Stimulated activated CD4-positive, alpha-beta T cell treated with anti-CD3 and anti-CD28 coated beads, Interleukin-15, amount 100 ng/mL, for 1 hour (primary cell): Measurements from ENCODE around the gene CTSW.

ENCODE experiments used
- DNase-seq, 2 donors: peaks; one replicate each; pipeline ENCODE4 v3.0.0-alpha.2; 2020; ENCODE audit warnings: low read depth in 1 of 2, low spot score in 1 of 2

CTSW gene

GRCh38 chr11:65854852-65855837 lies 24.5 kb upstream of the CTSW start:
- no peak for DNase-seq

DNA sequence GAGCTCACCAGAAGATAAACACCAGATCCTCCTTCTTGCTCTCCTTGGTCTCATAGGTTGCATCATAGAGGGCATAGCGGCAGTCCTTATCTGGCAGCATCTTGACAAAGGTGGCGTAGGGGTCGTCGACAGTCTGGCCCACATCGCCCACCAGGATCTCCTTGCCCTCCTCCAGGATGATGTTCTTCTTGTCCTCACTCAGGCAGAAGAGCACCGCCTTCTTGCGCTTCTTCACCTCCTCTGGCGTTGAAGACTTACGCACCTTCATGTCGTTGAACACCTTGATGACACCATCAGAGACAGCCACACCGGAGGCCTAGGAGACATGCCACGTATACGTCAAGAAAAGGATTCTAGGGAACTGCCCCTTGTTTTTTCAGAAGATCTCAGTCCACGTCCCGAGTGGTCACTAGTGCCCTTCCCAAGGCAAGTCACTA lies 23.7 kb upstream of the CTSW start:
- DNase-seq: no peak

DNA sequence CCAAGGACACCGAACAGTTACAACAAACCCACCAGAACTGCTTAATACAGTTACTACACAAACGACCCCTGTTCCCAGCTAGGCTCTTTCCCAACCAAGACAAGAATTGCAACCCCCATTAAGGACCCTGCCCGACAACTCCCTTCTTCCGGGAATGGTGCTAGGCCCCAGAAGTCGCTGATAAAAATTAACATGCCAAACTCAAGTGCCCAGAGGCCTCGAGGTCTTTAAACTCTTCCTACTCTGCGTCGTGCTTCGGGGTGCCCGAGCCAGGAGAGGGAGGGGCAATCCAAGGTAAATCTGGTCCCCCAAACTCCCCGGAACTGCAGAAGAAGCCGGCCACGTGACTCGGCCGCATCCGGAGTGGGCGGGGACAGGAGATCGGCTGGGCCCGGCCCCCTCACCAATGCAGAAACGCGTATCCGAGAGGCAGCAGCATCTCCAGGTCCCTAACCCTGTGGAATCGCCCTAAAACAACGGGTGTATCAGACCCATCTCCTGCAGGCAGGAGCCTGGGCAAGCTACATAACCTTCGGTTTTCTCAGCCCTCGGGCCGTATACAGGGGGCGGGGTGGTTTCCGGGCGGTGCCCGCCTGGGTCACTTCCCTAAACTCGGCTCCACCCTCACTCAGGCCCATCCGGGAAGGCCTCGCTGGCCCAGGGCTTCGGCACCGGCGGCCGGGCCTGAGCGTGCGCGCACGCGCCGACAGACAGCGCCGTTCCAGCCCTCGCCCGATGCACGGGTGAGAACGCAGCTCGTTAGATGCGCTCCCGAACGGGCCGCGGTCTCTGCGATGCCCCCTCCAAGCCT lies 22.7 kb upstream of the CTSW start:
- peak; percentile 68 to 75 for DNase-seq

DNA sequence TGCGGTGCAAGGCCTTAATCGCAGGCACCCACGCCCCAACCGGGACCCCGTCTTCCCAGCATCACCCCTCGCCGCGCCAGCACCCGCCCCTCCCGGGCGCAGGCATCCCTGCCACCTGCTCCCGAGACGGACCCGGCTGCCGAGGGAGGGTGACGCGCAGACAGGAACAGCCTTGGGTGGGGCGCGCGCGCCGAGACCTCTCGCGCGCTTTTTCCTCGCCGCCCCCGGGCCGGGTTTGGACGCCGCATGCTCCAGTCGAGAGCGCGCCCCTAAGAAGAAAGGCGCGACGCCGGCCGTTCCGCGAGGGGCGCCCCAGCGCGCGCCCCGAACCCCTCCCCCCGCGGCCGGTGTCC lies 22.2 kb upstream of the CTSW start:
- DNase-seq: peak in 1 of 2 donors; percentile 52

- DNase-seq: peak; percentile 93 to 96
These were observed 21.6 kb upstream of the CTSW start, which contains the start of gene CFL1 for GRCh38 chr11:65857853-65858680. Gene CFL1 (minus strand): TSS chr11:65858180. CDS start chr11:65858099, 81 bp downstream.

DNA sequence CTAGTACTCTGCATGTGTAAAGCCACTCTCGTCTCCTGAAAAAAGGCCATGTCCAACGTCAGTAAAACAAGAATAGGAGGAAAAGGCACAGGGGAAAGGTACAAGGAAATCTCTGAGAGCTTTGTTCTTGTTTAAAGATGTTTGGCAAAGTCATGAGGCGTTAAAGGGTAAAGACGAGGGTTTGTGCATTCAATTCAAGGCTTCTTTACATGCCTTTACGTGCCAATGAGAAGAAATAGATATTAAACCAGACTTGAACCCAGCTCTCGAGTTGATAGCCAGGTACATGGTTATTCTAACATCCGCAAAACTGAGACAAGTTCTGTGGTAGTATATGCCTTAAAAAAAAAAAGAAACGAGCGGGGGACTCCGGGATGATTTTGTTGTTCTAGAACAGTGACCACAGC lies 21.0 kb upstream of the CTSW start:
- DNase-seq: no peak

GRCh38 chr11:65859095-65859811 lies 20.4 kb upstream of the CTSW start:
- DNase-seq: peak; percentile 93 to 94

DNA sequence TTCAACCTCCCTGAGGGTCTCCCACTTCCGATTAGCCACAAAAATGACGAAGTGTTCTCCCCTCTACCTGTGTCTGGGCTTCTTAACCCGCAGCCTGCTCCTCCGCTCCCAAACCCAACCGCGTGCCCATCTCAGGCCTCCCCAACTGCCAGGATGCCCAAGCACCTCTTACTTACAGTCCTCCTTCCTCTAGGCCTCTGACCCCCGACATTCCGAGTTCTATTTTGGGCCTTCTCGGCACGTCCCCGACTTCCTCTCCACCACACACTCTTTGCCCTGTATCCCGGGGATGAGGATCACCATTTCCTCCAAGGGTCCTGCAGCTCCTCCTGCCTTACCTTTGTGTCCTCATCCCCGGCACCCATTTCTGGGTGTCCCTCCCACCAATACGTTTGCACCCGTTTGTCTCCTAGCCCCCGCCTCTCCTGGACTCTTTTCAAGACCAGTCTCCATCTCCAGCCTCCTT lies 19.8 kb upstream of the CTSW start:
- peak in 1 of 2 donors; percentile 26 for DNase-seq

- DNase-seq: peak; percentile 93 to 96
These were observed 19.1 kb upstream of the CTSW start, which contains the start of gene MUS81 for GRCh38 chr11:65860278-65861164. Gene MUS81 (plus strand): TSS chr11:65860433. CDS start chr11:65860754, 321 bp downstream.

DNA sequence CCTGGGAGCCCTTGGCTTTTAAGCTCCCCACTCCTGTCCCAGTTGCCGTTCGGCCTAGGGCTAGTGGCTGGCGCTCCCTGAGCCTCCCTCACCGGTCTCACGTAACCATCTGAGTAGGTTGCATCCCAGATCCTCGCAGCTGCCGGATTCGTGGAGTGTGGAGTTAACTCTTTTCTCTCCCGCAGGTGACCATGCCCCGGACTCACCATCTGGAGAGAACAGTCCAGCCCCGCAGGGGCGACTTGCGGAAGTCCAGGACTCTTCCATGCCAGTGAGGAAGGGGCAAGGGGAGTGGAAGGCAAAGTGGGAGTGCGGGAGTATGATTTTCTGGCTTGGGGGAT lies 18.5 kb upstream of the CTSW start:
- no peak for DNase-seq

DNA sequence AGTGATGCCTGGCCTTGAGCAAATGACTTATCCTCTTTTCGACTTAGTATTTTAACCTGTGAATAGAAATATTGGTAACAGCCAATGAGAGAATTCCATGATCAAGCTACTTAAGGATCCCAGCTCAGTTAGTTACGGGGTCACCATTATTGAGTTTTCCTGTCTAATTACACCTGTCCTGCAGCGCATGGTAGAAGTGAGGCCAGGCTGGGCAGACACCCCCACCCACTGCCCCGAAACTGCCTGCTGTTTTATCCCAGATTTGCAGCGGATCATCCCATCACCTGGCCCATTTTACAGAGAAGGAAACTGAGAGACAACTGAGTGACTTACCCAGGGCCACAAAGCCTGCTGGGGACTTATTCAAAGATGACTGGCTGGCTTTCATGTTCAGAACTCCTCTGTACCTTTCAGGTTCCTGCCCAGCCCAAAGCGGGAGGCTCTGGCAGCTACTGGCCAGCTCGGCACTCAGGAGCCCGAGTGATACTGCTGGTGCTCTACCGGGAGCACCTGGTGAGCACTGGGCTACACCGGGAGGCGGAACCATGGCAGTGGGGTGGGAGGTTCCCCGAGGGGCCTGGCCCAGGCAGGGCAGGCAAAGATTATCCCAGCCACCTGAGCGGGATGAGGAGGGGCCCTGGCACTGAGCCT lies 18.0 kb upstream of the CTSW start:
- DNase-seq: no peak

DNA sequence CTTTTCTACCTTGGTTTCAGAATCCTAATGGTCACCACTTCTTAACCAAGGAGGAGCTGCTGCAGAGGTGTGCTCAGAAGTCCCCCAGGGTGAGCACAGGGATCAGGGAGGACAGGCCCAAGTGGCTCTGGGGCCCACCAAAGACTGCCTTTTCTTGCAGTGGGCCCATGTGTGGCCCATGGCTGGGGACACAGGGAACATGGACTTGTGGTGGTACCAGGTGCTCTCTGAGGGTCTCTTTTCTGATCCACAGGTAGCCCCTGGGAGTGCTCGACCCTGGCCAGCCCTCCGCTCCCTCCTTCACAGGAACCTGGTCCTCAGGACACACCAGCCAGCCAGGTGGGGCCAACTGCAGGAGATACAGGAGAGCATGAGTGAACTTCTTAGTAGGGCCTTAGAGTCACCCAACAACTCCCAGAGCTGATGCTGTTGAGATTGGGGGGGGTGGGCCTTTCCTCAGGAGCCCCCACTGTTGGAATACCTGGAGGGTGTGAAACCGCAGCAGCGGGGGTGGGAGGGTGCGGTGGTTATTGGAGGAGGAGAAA lies 17.4 kb upstream of the CTSW start:
- no peak for DNase-seq

DNA sequence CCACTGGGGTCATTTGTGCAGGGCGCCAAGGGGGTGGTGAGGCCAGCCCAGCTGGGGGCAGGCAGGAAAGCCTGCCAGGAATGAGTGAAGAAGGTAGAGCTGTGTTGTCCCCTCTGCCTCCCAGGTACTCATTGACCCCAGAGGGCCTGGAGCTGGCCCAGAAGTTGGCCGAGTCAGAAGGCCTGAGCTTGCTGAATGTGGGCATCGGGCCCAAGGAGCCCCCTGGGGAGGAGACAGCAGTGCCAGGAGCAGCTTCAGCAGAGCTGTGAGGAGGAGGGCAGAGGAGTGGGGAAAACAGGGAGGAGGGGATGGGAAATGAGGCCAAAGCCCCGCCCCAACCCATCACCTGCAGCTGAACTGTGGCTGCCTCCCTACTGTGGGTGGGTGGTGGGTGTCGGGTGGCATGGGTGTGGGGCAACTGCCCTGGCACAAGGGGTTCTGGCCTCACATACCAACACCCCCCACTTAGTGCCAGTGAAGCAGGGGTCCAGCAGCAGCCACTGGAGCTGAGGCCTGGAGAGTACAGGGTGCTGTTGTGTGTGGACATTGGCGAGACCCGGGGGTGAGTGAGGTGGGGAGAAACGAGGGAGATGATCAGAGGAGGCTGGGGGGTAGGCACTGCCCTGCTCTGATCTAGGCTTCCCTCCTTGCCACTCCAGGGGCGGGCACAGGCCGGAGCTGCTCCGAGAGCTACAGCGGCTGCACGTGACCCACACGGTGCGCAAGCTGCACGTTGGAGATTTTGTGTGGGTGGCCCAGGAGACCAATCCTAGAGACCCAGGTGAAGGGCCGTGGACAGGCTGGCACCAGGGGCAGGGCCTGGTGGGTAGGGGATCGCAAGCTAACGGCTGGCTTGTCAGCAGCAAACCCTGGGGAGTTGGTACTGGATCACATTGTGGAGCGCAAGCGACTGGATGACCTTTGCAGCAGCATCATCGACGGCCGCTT lies 16.4 kb upstream of the CTSW start:
- no peak for DNase-seq

DNA sequence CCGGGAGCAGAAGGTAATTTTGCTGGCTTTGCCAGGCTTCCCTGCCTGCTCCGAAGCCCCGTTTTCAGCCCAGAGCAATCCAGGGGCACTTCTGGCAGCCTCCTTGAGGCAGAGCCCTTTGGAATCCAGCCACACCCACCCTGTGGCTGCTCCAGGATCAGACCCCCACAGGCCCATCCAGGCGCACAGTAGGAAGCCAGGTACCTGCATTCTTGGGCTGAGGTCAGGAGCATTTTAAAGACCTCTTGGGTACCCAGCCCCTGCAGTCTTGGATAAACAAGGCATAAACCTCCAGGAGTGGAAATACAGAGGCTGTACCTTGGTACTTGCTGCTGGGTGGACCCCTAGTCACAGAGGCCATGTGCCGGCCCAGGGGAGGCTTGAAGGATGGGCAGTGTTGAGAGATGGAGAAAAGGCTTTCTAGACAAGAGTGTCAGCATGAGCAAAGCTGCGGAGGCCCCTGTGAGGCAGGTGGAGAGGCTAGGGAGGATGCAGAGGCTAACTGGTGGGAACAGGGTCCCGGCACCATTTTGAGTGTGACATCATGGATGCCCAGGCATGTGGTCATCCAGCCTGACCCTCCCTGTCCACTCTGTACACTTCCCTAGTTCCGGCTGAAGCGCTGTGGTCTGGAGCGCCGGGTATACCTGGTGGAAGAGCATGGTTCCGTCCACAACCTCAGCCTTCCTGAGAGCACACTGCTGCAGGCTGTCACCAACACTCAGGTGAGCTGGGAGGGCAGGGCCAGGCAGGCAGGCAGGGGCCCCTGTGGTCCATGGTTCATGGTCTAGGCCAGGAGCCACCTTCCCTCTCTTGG lies 15.5 kb upstream of the CTSW start:
- DNase-seq: no peak

GRCh38 chr11:65864706-65865471 lies 14.7 kb upstream of the CTSW start:
- no peak for DNase-seq
